ENCODE data around the gene RREB1. TPM values are rescaled to one million over a fixed set of nuclear protein-coding genes. Genes with fewer than 3 reads are reported as not detected.

Gene RREB1
- total and polyA plus RNA-seq, 7 experiments from 2014 or later = 4.2 to 56.7 (median 49.2) TPM

DNA sequence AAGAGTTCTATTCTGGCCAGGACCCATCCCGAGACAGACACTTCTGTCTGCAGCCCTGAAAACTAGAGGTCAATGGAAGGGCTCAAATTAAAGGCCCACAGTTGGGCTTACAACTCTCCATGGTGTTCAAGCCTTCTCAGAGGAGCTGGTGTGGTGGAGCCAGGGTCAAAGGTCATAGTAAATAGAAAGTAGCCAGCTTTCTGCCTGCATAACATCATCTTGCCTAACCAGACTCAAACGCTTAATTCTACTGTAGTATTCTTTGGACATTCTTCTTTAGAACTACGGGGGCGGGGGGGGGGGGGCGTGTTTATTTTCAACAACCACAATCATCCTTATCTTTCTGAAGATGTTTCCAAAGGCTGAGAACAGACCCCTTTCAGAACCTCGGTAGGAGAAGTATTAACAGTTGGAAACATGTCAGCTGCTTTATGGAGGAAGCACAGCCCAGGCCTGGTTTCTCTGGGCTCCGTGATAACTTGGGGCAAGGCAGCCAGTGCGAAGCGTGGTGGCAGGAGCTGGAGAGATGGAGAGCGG is 1.5 kb upstream of the RREB1 start:
- Mint-ChIP-seq H3K4me3 (peak overlapping the region; percentile 82 to 97 (median 95)), H3K27ac (peak overlapping the region; percentile 86 to 98 (median 95)), H3K9me3 (no peaks in the 10 kb centered on the region), H3K4me1 (peaks cover 16 to 27% (median 23%) of the 10 kb centered on the region in 7 donors), H3K36me3 (peaks cover 0 to 3% (median 0%) of the 10 kb centered on the region in 5 donors), H3K27me3 (peaks cover 0 to 21% (median 0%) of the 10 kb centered on the region in 5 donors)
- Histone ChIP-seq H3K27ac (ENCODE audit: low read depth, low read length) (peak overlapping the region; percentile 82), H3K27me3 (ENCODE audit: control insufficient read depth in 2 of 2, insufficient read depth in 2 of 2, low read length in 2 of 2) (no peaks in the 10 kb centered on the region), H3K9me3 (ENCODE audit: control insufficient read depth in 2 of 3, low read length in 3 of 3) (no peaks in the 10 kb centered on the region), H3K4me1 (ENCODE audit: control insufficient read depth in 2 of 2, insufficient read depth in 2 of 2, low read length in 2 of 2) (peaks cover 13% of the 10 kb centered on the region in 2 donors), H3K4me3 (ENCODE audit: low read length) (peak overlapping the region; percentile 90), H3K36me3 (ENCODE audit: control insufficient read depth in 2 of 3, insufficient read depth in 3 of 3, low read length in 3 of 3) (peaks cover 0 to 16% (median 0%) of the 10 kb centered on the region in 3 experiments)
- no peak for DNase-seq
- CTCF ChIA-PET = interaction anchor here (0.7 to 2.2 kb wide), 3 partner anchors 19 to 61 kb away, joined by 3 to 9 read pairs (median 5); no protein-coding TSS in a partner anchor
- POLR2A ChIA-PET = interaction anchor here (0.6 to 8.4 kb wide), 8 partner anchors 10 to 477 kb away, joined by 3 to 73 read pairs (median 6); no protein-coding TSS in a partner anchor
- intact Hi-C loops (cut with micrococcal nuclease) = loop anchor here (2.0 to 10.0 kb wide), 9 partner anchors 91 to 494 kb away; partner anchors contain the start of gene SSR1 (in 1 of the 2)
- no peak for ATAC-seq

- ATAC-seq = peak; percentile 78
- Mint-ChIP-seq H3K4me3 (peak overlapping the region; percentile 82 to 97 (median 95)), H3K36me3 (peaks cover 0 to 3% (median 0%) of the 10 kb centered on the region in 5 donors), H3K4me1 (peaks cover 21 to 33% (median 30%) of the 10 kb centered on the region in 7 donors), H3K27me3 (peaks cover 0 to 15% (median 0%) of the 10 kb centered on the region in 5 donors), H3K27ac (peak overlapping the region; percentile 86 to 98 (median 95)), H3K9me3 (no peaks in the 10 kb centered on the region)
- DNase-seq = peak; percentile 54 to 73 (median 68)
- POLR2A ChIA-PET = interaction anchor here (0.6 to 10.7 kb wide), 10 partner anchors 9 to 54 kb away, joined by 3 to 99 read pairs (median 6); no protein-coding TSS in a partner anchor
- H3K27me3 ChIP-seq (ENCODE audit: control insufficient read depth in 2 of 2, insufficient read depth in 2 of 2, low read length in 2 of 2) = no peaks in the 10 kb centered on the region
- intact Hi-C loops (cut with micrococcal nuclease) = loop anchor here (1.0 to 10.0 kb wide), 14 partner anchors 20 to 495 kb away; partner anchors contain the start of gene SSR1 (in 1 of the 2)
- peaks cover 0 to 16% (median 0%) of the 10 kb centered on the region in 3 experiments for H3K36me3 ChIP-seq (ENCODE audit: control insufficient read depth in 2 of 3, insufficient read depth in 3 of 3, low read length in 3 of 3)
- H3K4me1 ChIP-seq (ENCODE audit: control insufficient read depth in 2 of 2, insufficient read depth in 2 of 2, low read length in 2 of 2) = peaks cover 13 to 19% of the 10 kb centered on the region in 2 donors
- H3K4me3 ChIP-seq (ENCODE audit: low read length) = peak overlapping the region; percentile 90
- H3K9me3 ChIP-seq (ENCODE audit: control insufficient read depth in 2 of 3, low read length in 3 of 3) = no peaks in the 10 kb centered on the region
- CTCF ChIA-PET = interaction anchor here (2.2 kb wide), 1 partner anchor 20 kb away, joined by 9 read pairs; no protein-coding TSS in a partner anchor
- peak overlapping the region; percentile 82 for H3K27ac ChIP-seq (ENCODE audit: low read depth, low read length)
These were observed 796 bp upstream of the RREB1 start for GRCh38 chr6:7106752-7107577.

DNA sequence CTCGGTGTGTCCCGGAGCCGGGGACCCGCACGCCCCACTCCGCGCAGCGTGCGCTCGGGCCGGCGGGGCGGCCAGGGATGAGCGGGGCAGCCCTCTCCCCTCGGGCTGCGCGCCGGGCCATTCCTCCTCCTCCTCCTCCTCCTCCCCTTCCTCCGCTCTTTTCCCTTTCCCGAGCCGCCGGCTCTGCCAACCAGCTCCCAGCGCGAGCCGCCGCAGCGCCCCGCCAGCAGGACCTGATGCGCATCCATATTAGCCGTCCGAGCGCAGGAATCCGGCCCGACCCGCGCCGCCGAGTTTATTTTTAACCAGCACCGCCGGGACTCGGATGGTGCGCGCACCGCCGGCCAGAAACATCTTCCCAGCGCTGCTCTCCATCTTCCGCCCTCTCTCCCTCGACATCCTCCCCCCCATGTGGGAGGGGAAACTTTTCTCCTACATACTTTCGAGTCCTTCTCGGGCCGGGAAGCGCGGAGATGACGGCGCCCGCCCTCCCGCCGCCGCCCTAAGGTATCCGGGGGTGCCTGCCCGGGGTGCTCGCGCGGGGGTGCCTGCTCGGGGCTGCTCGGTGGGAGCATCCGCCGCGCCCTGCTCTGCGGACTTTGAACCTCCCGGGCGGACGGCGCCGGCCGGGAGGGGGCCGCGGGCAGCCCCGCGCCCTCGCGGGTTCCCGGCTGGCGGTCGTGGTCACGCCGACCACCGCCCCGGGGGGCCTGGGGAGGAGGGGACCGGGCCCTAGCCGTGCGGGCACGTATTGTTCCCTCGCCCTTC is 619 bp downstream of the RREB1 start:
- Mint-ChIP-seq H3K27ac (peak overlapping the region; percentile 81 to 95 (median 94)), H3K4me1 (peaks cover 31 to 48% (median 44%) of the 10 kb centered on the region in 7 donors), H3K4me3 (peak overlapping the region; percentile 84 to 97 (median 95)), H3K27me3 (peaks cover 0 to 7% (median 0%) of the 10 kb centered on the region in 5 donors), H3K9me3 (no peaks in the 10 kb centered on the region), H3K36me3 (peaks cover 0 to 3% (median 0%) of the 10 kb centered on the region in 5 donors)
- Histone ChIP-seq H3K27me3 (ENCODE audit: control insufficient read depth in 2 of 2, insufficient read depth in 2 of 2, low read length in 2 of 2) (no peaks in the 10 kb centered on the region), H3K4me1 (ENCODE audit: control insufficient read depth in 2 of 2, insufficient read depth in 2 of 2, low read length in 2 of 2) (peaks cover 13 to 31% of the 10 kb centered on the region in 2 donors), H3K36me3 (ENCODE audit: control insufficient read depth in 2 of 3, insufficient read depth in 3 of 3, low read length in 3 of 3) (peaks cover 0 to 16% (median 0%) of the 10 kb centered on the region in 3 experiments), H3K27ac (ENCODE audit: low read depth, low read length) (peak overlapping the region; percentile 82), H3K4me3 (ENCODE audit: low read length) (peak overlapping the region; percentile 90), H3K9me3 (ENCODE audit: control insufficient read depth in 2 of 3, low read length in 3 of 3) (no peaks in the 10 kb centered on the region)
- ATAC-seq (peak; percentile 18), DNase-seq (peak; percentile 30 to 61 (median 50))
- intact Hi-C loops (cut with micrococcal nuclease) = loop anchor here (1.0 to 10.0 kb wide), 9 partner anchors 29 to 496 kb away; no protein-coding TSS in a partner anchor
- POLR2A ChIA-PET = interaction anchor here (0.6 to 10.7 kb wide), 11 partner anchors 9 to 125 kb away, joined by 3 to 99 read pairs (median 6); no protein-coding TSS in a partner anchor
- CTCF ChIA-PET = interaction anchor here (0.5 to 2.2 kb wide), 3 partner anchors 9 to 21 kb away, joined by 3 to 9 read pairs (median 4); no protein-coding TSS in a partner anchor

- H3K9me3 Mint-ChIP-seq = no peaks in the 10 kb centered on the region
- Histone ChIP-seq H3K27ac (ENCODE audit: low read depth, low read length) (peak overlapping the region; percentile 82), H3K27me3 (ENCODE audit: control insufficient read depth in 2 of 2, insufficient read depth in 2 of 2, low read length in 2 of 2) (no peaks in the 10 kb centered on the region), H3K9me3 (ENCODE audit: control insufficient read depth in 2 of 3, low read length in 3 of 3) (no peaks in the 10 kb centered on the region), H3K4me3 (ENCODE audit: low read length) (peak overlapping the region; percentile 90), H3K4me1 (ENCODE audit: control insufficient read depth in 2 of 2, insufficient read depth in 2 of 2, low read length in 2 of 2) (peaks cover 13 to 39% of the 10 kb centered on the region in 2 donors), H3K36me3 (ENCODE audit: control insufficient read depth in 2 of 3, insufficient read depth in 3 of 3, low read length in 3 of 3) (peaks cover 0 to 16% (median 0%) of the 10 kb centered on the region in 3 experiments)
- DNase-seq = peak in 8 of 9 donors; percentile 18 to 78 (median 38)
- ChIA-PET POLR2A (interaction anchor here (0.6 to 10.7 kb wide), 11 partner anchors 8 to 279 kb away, joined by 3 to 99 read pairs (median 6); no protein-coding TSS in a partner anchor), CTCF (interaction anchor here (0.5 to 0.8 kb wide), 2 partner anchors 10 to 19 kb away, joined by 3 to 4 read pairs; no protein-coding TSS in a partner anchor)
- intact Hi-C loops (cut with micrococcal nuclease) = loop anchor here (1.0 to 10.0 kb wide), 10 partner anchors 28 to 497 kb away; no protein-coding TSS in a partner anchor
- peak overlapping the region; percentile 86 to 98 (median 94) for H3K27ac Mint-ChIP-seq
- H3K4me1 Mint-ChIP-seq = peaks cover 37 to 56% (median 48%) of the 10 kb centered on the region in 7 donors
- H3K27me3 Mint-ChIP-seq = peaks cover 0 to 7% (median 0%) of the 10 kb centered on the region in 5 donors
- ATAC-seq = peak; percentile 14
- H3K4me3 Mint-ChIP-seq = peak overlapping the region; percentile 86 to 98 (median 94)
- H3K36me3 Mint-ChIP-seq = peaks cover 0 to 3% (median 0%) of the 10 kb centered on the region in 5 donors
These were observed 1.4 kb downstream of the RREB1 start for GRCh38 chr6:7108964-7109836.

Measured in naive thymus-derived CD4-positive, alpha-beta T cell (primary cell).